ENCODE measurements around the gene MBD6. TPM values are rescaled to one million over a fixed set of nuclear protein-coding genes. Genes with fewer than 3 reads are reported as not detected.

Gene MBD6
- polyA plus RNA-seq, 1 donor (not counting 4 experiments of a cell fraction or from before 2014, with no cell fraction given), result 1.8 TPM

GRCh38 chr12:57528831-57529555 is 6.4 kb downstream of the MBD6 start:
- dilution Hi-C loops (cut with MboI; ENCODE audit: extremely low pct_ligation_motif_present, low sequenced_read_pairs), result no loop called here
- no peak overlapping the region for H3K4me3 ChIP-seq (ENCODE audit: control insufficient read depth in 2 of 3, extremely low read depth in 1 of 3, insufficient read depth in 2 of 3, low read depth in 1 of 3, low read length in 3 of 3)
- FAIRE-seq (no peak), DNase-seq (ENCODE audit: low read depth, low spot score) (no peak)
- H3K9me3 ChIP-seq (ENCODE audit: control insufficient read depth, low read depth, low read length), result no peaks in the 10 kb centered on the region
- peaks cover 2% of the 10 kb centered on the region for H3K9me1 ChIP-seq (ENCODE audit: control insufficient read depth, extremely low read depth, insufficient read depth, low read length)
- no peak overlapping the region for H3K27ac ChIP-seq (ENCODE audit: control insufficient read depth, insufficient read depth, low read length)
- no peak overlapping the region for H3K9ac ChIP-seq (ENCODE audit: control insufficient read depth, extremely low read depth, insufficient read depth, low read length)
- peaks cover 52 to 54% of the 10 kb centered on the region in 2 experiments for H3K36me3 ChIP-seq (ENCODE audit: control insufficient read depth in 2 of 2, extremely low read depth in 1 of 2, insufficient read depth in 2 of 2, low read length in 2 of 2)
- H3K27me3 ChIP-seq (ENCODE audit: control insufficient read depth, extremely low read depth, insufficient read depth, low read length), result no peaks in the 10 kb centered on the region
- H3K4me2 ChIP-seq (ENCODE audit: control insufficient read depth, extremely low read depth, insufficient read depth, low read depth, low read length), result no peak overlapping the region
- H4K20me1 ChIP-seq (ENCODE audit: control insufficient read depth, extremely low read depth, insufficient read depth, low read length), result peaks cover 5% of the 10 kb centered on the region
- peaks cover 10% of the 10 kb centered on the region for H3K4me1 ChIP-seq (ENCODE audit: control insufficient read depth, extremely low read depth, insufficient read depth, low read length)
- TF ChIP-seq CTCF (optimal IDR thresholded peaks at IDR 0.05 in 1 of 3, IDR thresholded peaks at IDR 0.05 in 1 of 3, conservative IDR thresholded peaks at IDR 0.05 in 1 of 3; ENCODE audit: extremely low read depth in 1 of 3, insufficient read depth in 2 of 3, low read length in 3 of 3), result no peak
- no peak overlapping the region for H2AFZ ChIP-seq (ENCODE audit: control insufficient read depth, low read length)
- peaks cover 14% of the 10 kb centered on the region for H3K79me2 ChIP-seq (ENCODE audit: control insufficient read depth, insufficient read depth, low read length)

- H3K4me3 ChIP-seq (ENCODE audit: control insufficient read depth in 2 of 3, extremely low read depth in 1 of 3, insufficient read depth in 2 of 3, low read depth in 1 of 3, low read length in 3 of 3), result no peak overlapping the region
- peaks cover 48 to 50% of the 10 kb centered on the region in 2 experiments for H3K36me3 ChIP-seq (ENCODE audit: control insufficient read depth in 2 of 2, extremely low read depth in 1 of 2, insufficient read depth in 2 of 2, low read length in 2 of 2)
- no peaks in the 10 kb centered on the region for H3K9me3 ChIP-seq (ENCODE audit: control insufficient read depth, low read depth, low read length)
- H3K27me3 ChIP-seq (ENCODE audit: control insufficient read depth, extremely low read depth, insufficient read depth, low read length), result no peaks in the 10 kb centered on the region
- TF ChIP-seq EZH2 (IDR thresholded peaks at IDR 0.05; ENCODE audit: low read length), result no peak
- no peak for TF ChIP-seq CTCF (optimal IDR thresholded peaks at IDR 0.05 in 1 of 3, IDR thresholded peaks at IDR 0.05 in 1 of 3, conservative IDR thresholded peaks at IDR 0.05 in 1 of 3; ENCODE audit: extremely low read depth in 1 of 3, insufficient read depth in 2 of 3, low read length in 3 of 3)
- DNase-seq (ENCODE audit: low read depth, low spot score) (no peak), FAIRE-seq (no peak)
- no peak overlapping the region for H3K27ac ChIP-seq (ENCODE audit: control insufficient read depth, insufficient read depth, low read length)
- H2AFZ ChIP-seq (ENCODE audit: control insufficient read depth, low read length), result no peak overlapping the region
- H3K9me1 ChIP-seq (ENCODE audit: control insufficient read depth, extremely low read depth, insufficient read depth, low read length), result no peaks in the 10 kb centered on the region
- H3K4me2 ChIP-seq (ENCODE audit: control insufficient read depth, extremely low read depth, insufficient read depth, low read depth, low read length), result no peak overlapping the region
- H3K9ac ChIP-seq (ENCODE audit: control insufficient read depth, extremely low read depth, insufficient read depth, low read length), result no peak overlapping the region
- dilution Hi-C loops (cut with MboI; ENCODE audit: extremely low pct_ligation_motif_present, low sequenced_read_pairs), result no loop called here
- peaks cover 1% of the 10 kb centered on the region for H3K4me1 ChIP-seq (ENCODE audit: control insufficient read depth, extremely low read depth, insufficient read depth, low read length)
- peaks cover 6% of the 10 kb centered on the region for H3K79me2 ChIP-seq (ENCODE audit: control insufficient read depth, insufficient read depth, low read length)
- no peaks in the 10 kb centered on the region for H4K20me1 ChIP-seq (ENCODE audit: control insufficient read depth, extremely low read depth, insufficient read depth, low read length)
These were observed 7.2 kb downstream of the MBD6 start for GRCh38 chr12:57529831-57530230.

All from keratinocyte (primary cell).